NT2/D1 (cell line): ENCODE data around the gene TLCD2.
A peak's percentile ranks its signal among the peaks of the same experiment; 100 is the strongest.
"Not testable (repeated sequence)": the region's sequence is repeated elsewhere in the genome, so short reads cannot be mapped to it uniquely, and the experiment has no call there.

ENCODE experiments used
- DNase-seq: peaks from one replicate; pipeline ENCODE4 v3.0.0-alpha.2; 2011; ENCODE audit warnings: low read depth, low spot score
- H3K27me3 ChIP-seq: 2 replicates; pipeline ENCODE4 v1.6.0; 2011; ENCODE audit warnings: mild to moderate bottlenecking; ENCODE audit not compliant: insufficient read length, insufficient read depth
- H3K36me3 ChIP-seq: 2 replicates; pipeline ENCODE4 v1.6.1; 2011; ENCODE audit warnings: mild to moderate bottlenecking, low read length, mixed read lengths; ENCODE audit not compliant: insufficient read depth, insufficient read length
- H3K4me1 ChIP-seq: 2 replicates; pipeline ENCODE4 v1.5.1; 2011; ENCODE audit not compliant: insufficient read depth, insufficient read length
- H3K4me3 ChIP-seq: 2 replicates; pipeline ENCODE4 v1.5.1; 2011; ENCODE audit warnings: low read depth; ENCODE audit not compliant: insufficient read length
- H3K9ac ChIP-seq: 2 replicates; pipeline ENCODE4 v1.6.0; 2011; ENCODE audit warnings: low read depth; ENCODE audit not compliant: insufficient read length
- H3K9me3 ChIP-seq: 2 replicates; pipeline ENCODE4 v1.5.1; 2011; ENCODE audit warnings: mild to moderate bottlenecking, low read length; ENCODE audit not compliant: insufficient read depth
- SUZ12 ChIP-seq: IDR thresholded peaks from 2 replicates; pipeline ENCODE4 v1.6.1; 2011; ENCODE audit not compliant: insufficient read length, insufficient read depth; ENCODE audit errors: extremely low read depth
- YY1 ChIP-seq: IDR thresholded peaks from 2 replicates; pipeline ENCODE4 v1.6.1; 2011; ENCODE audit not compliant: insufficient read length, insufficient read depth
- ZNF274 ChIP-seq: IDR thresholded peaks from 2 replicates; pipeline ENCODE4 v1.6.1; 2011; ENCODE audit warnings: mild to moderate bottlenecking, low read depth, low read length

TLCD2 gene

GRCh38 chr17:1686086-1686485 is 24.1 kb downstream of the TLCD2 start:
- no peaks in the 10 kb centered on the region; the same call in 1 of the 2 replicates for H3K9me3 ChIP-seq
- no peak for DNase-seq

GRCh38 chr17:1684378-1685189 is 25.6 kb downstream of the TLCD2 start, which contains the start of gene PRPF8:
TSS of gene PRPF8 (minus strand) at chr17:1684867. CDS start at chr17:1684571, 296 bp downstream.
- peak; percentile 89 for DNase-seq
- Histone ChIP-seq H3K9ac (peak within 1 kb of the TSS; percentile 86), H3K4me1 (no peaks in the 10 kb centered on the region), H3K9me3 (no peaks in the 10 kb centered on the region), H3K27me3 (no peaks in the 10 kb centered on the region), H3K4me3 (peak within 1 kb of the TSS; percentile 80), H3K36me3 (peaks cover 41% of the 10 kb centered on the region)
- TF ChIP-seq YY1 (peak; percentile 78), SUZ12 (no peak)

More at GRCh38 chr17:1686086-1686485, 24.1 kb downstream of the TLCD2 start:
- no peaks in the 10 kb centered on the region for H3K4me1 ChIP-seq
- no peak for TF ChIP-seq YY1
- TF ChIP-seq SUZ12, result no peak
- no peaks in the 10 kb centered on the region for H3K27me3 ChIP-seq
- H3K9ac ChIP-seq, result no peak overlapping the region
- peaks cover 26% of the 10 kb centered on the region for H3K36me3 ChIP-seq
- no peak overlapping the region for H3K4me3 ChIP-seq

- Histone ChIP-seq H3K27me3 (no peaks in the 10 kb centered on the region), H3K9ac (no peak overlapping the region), H3K4me1 (no peaks in the 10 kb centered on the region), H3K9me3 (no peaks in the 10 kb centered on the region), H3K4me3 (peak overlapping the region; percentile 80), H3K36me3 (peaks cover 53% of the 10 kb centered on the region)
- DNase-seq, result no peak
- no peak for TF ChIP-seq ZNF274
- TF ChIP-seq YY1, result no peak
- no peak for TF ChIP-seq SUZ12
Measured at GRCh38 chr17:1683459-1683858, 26.7 kb downstream of the TLCD2 start.

GRCh38 chr17:1676401-1676800 is 33.8 kb downstream of the TLCD2 start:
- H3K36me3 ChIP-seq, result peaks cover 92% of the 10 kb centered on the region
- H3K4me1 ChIP-seq, result no peaks in the 10 kb centered on the region
- no peak for TF ChIP-seq SUZ12
- no peak for TF ChIP-seq YY1
- no peak for TF ChIP-seq ZNF274
- no peaks in the 10 kb centered on the region for H3K9me3 ChIP-seq
- no peak overlapping the region for H3K9ac ChIP-seq
- no peak overlapping the region for H3K4me3 ChIP-seq
- no peak for DNase-seq
- H3K27me3 ChIP-seq, result no peaks in the 10 kb centered on the region

- TF ChIP-seq SUZ12, result no peak
- no peak for TF ChIP-seq YY1
- TF ChIP-seq ZNF274, result no peak
- no peak for DNase-seq
- H3K27me3 ChIP-seq, result no peaks in the 10 kb centered on the region
- no peaks in the 10 kb centered on the region for H3K4me1 ChIP-seq
- H3K4me3 ChIP-seq, result no peak overlapping the region
- H3K9ac ChIP-seq, result no peak overlapping the region
- H3K9me3 ChIP-seq, result no peaks in the 10 kb centered on the region
- H3K36me3 ChIP-seq, result peaks cover 87% of the 10 kb centered on the region
Measured at GRCh38 chr17:1673041-1673785, 37.0 kb downstream of the TLCD2 start.

- H3K4me1 ChIP-seq, H3K27me3 ChIP-seq, H3K9ac ChIP-seq, H3K9me3 ChIP-seq, DNase-seq, H3K4me3 ChIP-seq: not testable (repeated sequence)
- H3K36me3 ChIP-seq, result peaks cover 76% of the 10 kb centered on the region
Measured at GRCh38 chr17:1663934-1664333, 46.2 kb downstream of the TLCD2 start.

GRCh38 chr17:1661045-1661444 is 49.1 kb downstream of the TLCD2 start:
- TF ChIP-seq SUZ12, result no peak
- no peak for TF ChIP-seq YY1
- TF ChIP-seq ZNF274, result no peak
- H3K9me3 ChIP-seq, result no peaks in the 10 kb centered on the region
- no peak overlapping the region for H3K4me3 ChIP-seq
- no peak for DNase-seq
- no peaks in the 10 kb centered on the region for H3K27me3 ChIP-seq
- peaks cover 79% of the 10 kb centered on the region for H3K36me3 ChIP-seq
- no peaks in the 10 kb centered on the region for H3K4me1 ChIP-seq
- no peak overlapping the region for H3K9ac ChIP-seq
